HT1080 (cell line): ENCODE measurements around the gene LRRC56. TPM values are rescaled to one million over a fixed set of nuclear protein-coding genes. Genes with fewer than 3 reads are reported as not detected.

Experiments
- DNase-seq: peaks from one replicate; pipeline ENCODE4 v3.0.0-alpha.2; 2015; ENCODE audit warnings: low read depth
- total RNA-seq: library from RNA; depleted of rRNA; stranded (reverse); fragments of >200 nt; shearing (Covaris generic); gene quantifications from 2 replicates; pipeline ENCODE4 v1.2.3, GENCODE V29; 2014

LRRC56 gene
- total RNA-seq, 1 experiment from 2014 or later = not detected

DNA sequence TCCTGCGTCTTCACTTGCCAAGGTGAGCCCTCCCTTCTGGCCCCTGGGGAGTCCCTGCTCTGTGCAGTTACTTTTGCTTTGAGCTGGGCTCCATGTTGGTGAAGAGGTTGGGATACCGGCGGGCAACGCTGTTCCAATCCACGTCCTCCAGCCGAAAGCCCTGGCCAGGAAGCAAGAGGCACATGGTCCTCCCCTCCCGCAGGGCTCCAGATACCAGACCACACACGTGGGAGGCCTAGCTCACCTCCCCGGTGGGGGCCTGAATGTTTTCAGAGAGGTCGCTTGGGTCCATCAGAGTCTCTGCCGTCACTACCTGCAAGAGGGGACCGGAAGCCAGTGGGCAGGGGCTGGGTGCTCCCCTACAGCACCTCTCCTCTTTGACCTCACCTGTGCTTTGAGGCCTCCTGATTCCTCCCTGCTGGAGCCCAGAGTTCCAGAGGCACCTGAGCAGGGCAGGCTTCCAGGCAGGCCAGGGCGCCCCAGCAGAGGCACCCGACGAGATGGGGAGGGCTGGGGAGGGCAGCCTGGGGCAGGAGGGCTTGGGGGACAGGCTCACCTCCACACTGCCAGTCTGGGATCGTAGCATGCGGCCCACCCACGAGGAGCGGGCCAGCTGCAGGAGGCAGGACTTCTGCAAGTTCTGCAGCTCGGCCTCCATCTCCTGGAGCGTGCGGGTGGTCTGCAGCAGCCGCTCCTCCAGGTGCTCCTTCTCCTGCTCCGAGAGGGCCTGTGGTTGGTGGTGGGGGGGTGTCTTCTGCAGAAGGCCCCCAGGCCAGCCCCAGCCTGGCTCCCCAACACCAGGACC lies 20.2 kb downstream of the LRRC56 start:
- no peak for DNase-seq

DNA sequence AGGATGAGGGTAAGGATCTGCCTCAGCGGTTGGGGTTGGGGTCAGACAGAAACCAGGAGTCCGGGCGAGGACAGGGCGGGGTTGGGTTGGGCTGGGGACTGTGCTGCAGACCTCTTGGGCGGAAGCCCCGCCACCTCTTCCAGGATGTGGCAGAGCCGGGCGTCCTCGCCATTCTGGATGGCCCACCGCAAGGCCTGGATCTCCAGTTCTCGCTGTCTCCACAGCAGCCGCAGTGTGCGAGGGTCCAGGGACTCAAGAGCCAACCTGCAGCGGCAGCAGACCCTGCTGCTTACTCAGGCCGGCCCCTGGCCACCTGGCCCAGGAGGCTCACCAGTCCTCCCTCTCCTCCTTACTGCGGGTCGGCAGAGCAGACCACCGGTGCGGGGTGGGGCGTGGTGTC lies 21.2 kb downstream of the LRRC56 start:
- no peak for DNase-seq

DNA sequence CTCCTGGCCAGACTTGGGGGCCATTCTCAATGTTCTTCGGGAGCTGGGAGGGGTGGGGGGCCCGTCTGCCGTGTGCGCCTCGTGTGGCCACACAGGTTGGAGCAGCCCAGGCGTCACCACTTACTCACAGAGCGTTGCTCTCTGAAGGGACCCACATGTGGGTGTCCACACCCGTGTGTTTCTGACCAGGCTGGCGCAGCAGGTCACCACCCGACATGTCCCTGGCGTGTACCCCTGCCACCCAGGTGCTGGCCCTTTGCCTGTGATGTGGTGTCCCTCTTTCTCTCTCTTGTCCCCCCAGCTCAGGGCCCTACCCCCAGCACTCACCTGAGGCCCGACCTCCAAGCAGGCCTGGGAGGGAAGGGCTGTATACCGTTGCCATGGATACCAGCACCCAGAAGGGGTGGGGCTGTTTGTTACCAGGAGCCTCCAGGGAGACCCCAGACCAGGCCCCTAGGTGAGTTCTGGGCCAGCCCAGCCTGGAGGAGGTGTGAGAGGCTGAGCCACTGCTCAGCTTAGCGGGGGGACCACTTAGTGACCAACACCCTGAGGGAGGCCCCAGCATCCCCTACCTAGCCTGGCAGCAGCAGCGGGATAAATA lies 21.8 kb downstream of the LRRC56 start:
- DNase-seq = no peak

DNA sequence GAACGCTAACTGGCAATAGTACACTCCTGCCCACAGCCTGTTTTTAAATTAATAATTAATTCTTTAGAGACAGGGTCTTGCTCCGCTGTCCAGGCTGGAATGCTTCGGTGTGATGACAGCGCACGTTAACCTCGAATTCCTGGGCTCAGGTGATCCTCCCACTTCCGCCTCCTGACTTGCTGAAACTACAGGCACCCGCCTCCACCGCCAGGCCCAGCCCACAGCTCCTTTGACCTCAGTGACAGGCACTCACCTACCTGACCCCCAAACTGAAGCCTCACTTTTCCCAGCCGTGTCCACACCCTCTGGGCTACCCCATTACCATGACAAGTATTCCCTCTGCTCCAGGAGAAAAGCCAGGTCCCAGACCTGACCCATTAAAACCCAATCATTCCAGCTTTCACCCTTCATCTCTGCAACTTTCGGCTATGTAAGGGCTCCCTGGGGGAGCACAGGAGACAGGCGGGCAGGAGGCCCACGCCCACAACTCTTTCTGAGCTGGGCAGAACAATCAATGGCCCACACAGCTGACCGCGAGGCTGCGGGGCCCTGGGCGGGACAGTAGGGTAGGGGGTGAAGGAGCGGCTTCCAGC lies 22.5 kb downstream of the LRRC56 start:
- no peak for DNase-seq

DNA sequence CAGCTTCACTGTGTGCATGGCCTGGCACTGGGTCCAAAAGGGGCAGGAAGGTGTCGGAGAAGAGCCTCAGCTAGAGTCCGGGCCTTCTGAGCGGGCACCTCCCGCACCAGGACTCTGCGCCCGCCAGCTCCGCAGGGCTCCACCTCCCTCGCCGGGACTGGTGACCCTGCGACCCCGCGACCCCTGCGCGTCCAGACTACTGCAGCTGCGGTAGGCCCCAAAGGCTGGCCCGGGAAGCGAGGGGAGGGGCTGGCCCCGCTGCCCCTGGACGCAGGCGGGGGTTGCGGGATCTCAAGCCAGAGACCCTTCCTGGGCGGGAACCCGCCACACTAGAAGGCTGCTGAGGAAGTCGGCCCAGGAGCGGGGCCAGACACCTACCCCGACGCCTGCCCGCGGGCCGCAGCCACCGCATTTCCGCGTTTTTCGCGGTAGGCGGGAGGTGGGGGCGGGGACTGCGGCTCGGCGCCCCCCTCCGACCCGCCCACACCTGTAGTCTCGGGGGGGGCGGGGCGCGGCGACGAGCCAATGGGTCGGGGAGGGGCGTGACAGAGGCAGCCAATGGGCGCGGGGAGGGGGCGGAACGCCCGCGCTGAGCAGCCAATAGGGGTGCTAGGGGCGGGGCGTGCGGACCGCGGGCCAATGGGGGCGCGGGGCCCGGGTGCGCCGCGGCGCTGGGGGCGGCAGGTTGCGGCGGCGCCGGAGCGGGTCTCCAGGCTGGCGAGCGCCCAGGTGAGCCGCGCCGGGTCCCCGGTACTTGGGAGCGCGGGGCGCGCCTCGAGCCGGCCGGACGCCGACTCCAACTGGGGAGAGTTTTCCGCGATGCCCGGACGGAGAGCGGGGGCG lies 23.2 kb downstream of the LRRC56 start, which contains the start of the genes LMNTD2 and RASSF7:
Gene LMNTD2 (minus strand): TSS at position 434 of the 843 bp plus-strand sequence. CDS start 22 bp downstream, at position 412.
Gene RASSF7 (plus strand): TSS at position 666 of the 843 bp plus-strand sequence. CDS start 799 bp downstream, outside the sequence.
- DNase-seq = peak; percentile 47

DNA sequence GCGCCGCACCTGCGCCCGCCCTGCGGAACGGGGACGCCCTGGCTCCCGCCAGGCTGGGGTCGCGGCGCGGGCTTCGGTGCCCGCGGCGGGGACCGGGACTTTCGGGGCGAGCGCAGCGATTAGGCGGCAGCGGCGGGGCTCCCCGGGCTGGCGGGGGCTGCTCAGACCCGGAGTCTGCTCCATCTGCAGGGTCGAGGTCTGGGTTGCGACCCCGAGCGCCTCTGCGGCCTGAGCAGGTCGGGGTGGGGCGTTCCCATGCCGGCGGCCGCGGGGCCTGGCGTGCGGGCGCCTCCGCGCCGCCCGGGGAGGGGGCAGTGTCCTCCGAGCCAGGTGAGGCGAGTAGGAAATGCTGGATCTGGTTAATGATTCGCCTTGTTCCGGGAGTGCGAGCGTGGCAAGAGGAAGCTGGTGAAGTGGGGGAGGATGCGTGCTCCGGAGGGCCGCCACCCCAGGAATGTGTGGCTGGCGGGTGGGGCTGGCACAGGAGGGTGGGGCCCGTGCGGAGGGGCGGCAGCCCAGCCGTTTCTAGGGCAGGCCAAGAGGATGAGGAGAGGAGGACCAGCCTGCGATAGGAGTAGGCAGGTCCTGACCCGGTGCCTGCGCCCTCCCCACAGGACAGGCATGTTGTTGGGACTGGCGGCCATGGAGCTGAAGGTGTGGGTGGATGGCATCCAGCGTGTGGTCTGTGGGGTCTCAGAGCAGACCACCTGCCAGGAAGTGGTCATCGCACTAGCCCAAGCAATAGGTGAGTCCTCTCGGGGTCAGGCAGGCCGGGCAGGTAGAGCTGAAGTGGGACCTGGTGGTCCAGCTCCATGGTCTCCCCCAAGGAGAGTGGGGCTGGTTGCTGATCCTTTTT lies 24.0 kb downstream of the LRRC56 start:
- peak; percentile 41 for DNase-seq

DNA sequence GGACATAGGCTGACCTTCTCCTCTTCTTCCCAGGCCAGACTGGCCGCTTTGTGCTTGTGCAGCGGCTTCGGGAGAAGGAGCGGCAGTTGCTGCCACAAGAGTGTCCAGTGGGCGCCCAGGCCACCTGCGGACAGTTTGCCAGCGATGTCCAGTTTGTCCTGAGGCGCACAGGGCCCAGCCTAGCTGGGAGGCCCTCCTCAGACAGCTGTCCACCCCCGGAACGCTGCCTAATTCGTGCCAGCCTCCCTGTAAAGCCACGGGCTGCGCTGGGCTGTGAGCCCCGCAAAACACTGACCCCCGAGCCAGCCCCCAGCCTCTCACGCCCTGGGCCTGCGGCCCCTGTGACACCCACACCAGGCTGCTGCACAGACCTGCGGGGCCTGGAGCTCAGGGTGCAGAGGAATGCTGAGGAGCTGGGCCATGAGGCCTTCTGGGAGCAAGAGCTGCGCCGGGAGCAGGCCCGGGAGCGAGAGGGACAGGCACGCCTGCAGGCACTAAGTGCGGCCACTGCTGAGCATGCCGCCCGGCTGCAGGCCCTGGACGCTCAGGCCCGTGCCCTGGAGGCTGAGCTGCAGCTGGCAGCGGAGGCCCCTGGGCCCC lies 24.8 kb downstream of the LRRC56 start:
- DNase-seq = no peak

DNA sequence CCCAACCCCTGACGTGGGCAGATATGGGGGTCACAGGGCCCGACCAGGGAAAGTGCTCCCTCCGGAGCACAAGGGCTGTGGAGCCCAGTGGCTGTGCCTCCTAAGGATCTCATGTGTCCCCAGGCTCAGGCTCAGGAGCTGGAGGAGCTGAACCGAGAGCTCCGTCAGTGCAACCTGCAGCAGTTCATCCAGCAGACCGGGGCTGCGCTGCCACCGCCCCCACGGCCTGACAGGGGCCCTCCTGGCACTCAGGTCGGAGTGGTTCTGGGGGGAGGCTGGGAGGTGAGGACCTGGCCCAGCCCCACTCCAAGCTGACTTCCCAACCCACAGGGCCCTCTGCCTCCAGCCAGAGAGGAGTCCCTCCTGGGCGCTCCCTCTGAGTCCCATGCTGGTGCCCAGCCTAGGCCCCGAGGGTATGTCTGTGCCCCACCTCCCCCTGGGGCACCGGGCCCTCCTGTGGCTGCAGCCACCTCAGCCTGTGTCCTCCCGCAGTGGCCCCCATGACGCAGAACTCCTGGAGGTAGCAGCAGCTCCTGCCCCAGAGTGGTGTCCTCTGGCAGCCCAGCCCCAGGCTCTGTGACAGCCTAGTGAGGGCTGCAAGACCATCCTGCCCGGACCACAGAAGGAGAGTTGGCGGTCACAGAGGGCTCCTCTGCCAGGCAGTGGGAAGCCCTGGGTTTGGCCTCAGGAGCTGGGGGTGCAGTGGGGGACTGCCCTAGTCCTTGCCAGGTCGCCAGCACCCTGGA lies 25.9 kb downstream of the LRRC56 start:
- DNase-seq = no peak

DNA sequence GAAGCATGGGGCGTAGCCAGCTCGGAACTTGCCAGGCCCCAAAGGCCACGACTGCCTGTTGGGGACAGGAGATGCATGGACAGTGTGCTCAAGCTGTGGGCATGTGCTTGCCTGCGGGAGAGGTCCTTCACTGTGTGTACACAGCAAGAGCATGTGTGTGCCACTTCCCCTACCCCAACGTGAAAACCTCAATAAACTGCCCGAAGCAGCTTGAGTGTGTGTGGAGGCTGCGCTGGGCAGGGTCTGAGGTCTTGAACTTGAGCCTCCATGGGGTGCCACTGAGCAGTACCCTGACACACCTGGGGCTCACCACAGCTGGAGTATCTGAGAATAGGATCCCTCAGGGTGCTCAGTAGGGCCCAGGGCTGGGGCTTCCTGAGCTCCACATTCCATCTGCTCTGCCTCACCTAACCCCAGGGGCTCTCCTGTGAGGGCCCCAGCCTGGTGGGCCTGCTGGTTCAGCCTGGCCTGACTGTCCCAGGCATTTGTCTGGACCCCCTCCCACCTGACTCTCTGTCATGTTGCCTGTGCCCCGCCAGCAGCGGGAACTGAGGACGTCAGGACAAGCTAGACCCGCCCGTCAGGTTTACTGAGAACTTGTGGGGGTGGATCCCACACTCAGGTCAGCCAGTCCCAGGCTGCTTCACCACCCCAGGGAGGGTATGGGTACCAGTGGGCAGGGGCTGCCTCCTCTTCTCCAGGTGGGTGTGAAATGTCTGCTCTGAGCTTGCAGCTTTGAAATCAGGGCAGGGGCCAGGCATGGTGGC lies 26.7 kb downstream of the LRRC56 start:
- DNase-seq = no peak

DNA sequence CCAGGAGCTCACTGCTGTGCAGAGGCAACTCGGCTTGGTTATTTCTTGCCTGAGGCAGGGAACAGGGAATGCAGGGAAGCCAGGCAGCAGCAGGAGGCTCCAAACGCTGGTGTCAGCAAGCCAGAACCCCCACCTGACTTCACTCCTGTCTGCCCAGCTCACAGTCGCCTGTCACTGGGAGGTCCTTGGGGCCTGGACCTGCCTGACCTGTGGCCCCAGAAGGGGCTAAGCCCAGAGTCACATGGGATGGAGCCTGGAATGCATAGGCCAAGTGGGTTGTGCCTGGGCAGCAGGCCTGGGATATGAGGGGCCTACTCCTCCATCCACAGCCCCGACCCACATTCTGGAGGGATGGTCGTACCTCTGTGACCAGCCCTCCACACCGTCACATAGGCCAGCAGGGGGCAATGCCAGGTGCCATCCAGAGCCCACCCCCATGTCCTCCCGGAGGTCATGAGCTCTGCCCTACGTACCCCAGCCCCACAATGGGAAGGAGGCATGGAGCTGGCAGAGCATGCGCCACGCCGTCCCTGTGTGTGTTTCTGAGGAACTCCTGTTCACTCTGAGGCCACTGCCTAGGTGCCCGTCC lies 28.7 kb downstream of the LRRC56 start:
- DNase-seq = no peak

DNA sequence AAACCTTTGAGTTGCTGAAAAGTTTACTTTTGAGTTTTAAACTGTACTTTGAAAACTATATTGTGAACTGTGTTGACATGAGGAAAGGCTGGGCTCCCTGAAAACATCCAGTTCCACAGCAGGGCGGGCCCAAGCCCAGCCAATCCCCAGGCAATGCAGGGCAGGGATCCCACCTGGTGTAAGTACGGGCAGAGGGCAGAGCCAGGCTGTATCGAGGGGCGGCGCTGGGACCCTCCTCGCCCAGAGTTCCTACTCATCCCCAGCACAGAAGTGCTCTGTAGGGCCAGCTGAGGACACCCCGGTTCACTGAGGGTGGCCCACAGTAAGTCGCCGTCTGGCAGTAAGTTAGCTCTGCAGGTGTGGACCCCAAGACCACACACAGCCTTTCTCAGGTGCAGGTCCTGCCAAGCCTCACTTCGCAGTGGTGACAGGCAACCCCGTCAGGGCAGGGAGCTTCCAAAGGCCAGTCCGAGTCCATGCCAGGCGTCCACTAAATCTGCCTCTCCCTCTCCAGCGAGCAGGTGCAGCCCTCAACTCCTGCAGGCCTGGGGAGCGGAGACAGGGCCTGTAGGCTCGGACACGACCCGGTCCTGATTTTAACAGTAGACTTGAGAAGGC lies 29.8 kb downstream of the LRRC56 start:
- no peak for DNase-seq

DNA sequence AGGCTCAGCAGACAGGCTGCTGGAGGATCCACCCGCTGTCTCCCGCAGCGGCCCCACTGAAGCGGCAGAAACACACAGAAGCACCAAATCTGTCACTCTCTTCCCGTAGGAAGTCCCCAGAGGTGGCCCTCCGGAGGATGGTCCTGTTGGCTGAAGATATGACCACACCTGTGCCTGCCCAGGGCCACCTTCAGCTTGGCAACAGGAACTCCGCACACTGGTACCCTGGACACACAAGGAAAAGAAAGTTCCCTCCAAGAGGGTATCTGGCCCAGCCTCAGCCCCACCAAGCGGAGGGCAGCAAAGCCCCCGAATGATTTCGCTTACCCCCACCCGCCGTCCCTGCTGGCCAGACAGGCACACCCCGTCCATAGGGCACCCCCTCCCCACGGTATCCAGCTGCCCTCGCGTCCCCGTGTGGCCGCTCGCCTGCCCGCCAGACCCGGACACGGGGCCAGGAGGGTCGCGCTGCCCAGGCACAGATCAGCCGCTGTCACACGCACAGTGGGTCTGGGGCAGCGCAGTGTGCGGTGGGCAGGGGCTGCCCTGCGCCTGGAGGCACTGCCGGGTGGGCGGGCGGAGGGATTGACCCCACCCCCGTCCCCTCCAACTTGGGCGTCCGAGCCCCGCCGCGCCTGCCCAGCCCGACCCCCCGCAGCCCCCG lies 30.4 kb downstream of the LRRC56 start:
- DNase-seq = no peak

DNA sequence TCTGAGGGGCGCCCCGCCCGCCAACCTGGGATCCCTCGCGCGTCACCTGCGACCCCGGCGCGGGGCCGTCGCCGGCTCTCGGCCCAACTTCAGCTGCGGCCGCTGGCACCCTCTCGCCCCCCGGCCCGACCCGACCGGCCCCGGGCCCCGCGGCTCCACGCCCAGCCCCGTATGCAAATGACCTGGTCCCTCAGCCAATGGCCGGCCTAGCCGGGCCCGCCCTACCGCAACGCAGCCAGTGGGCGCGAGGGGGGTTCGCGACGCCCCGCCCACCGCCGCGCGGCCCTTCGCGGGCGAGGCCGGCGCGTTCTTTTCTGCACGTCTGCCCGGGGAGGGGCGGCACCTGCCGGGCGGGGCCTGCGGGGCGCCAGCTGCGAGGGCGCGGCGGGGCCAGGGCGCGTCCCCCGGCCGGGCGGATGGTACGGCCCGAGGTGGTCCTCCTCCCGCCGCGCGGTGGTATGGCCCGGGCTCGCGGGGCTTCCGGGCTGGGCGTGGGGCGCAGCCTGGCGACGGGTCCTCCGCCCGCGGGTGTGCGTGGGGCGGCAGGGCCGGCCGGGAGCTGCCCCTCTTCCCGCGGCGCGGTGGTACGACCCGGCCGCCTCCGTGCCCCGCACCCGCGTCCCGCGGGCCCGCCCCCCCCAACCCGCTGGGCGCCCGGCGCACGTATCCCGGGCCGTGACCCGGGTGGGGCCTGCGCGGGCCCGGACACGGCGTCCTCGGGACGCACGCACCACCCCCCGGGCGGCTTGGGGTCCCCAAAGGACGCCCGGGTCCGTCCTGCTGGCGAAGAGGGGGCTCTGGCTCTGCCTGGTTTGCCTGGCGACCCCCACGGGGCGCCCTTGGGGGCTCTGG lies 31.2 kb downstream of the LRRC56 start:
- DNase-seq = peak; percentile 91

DNA sequence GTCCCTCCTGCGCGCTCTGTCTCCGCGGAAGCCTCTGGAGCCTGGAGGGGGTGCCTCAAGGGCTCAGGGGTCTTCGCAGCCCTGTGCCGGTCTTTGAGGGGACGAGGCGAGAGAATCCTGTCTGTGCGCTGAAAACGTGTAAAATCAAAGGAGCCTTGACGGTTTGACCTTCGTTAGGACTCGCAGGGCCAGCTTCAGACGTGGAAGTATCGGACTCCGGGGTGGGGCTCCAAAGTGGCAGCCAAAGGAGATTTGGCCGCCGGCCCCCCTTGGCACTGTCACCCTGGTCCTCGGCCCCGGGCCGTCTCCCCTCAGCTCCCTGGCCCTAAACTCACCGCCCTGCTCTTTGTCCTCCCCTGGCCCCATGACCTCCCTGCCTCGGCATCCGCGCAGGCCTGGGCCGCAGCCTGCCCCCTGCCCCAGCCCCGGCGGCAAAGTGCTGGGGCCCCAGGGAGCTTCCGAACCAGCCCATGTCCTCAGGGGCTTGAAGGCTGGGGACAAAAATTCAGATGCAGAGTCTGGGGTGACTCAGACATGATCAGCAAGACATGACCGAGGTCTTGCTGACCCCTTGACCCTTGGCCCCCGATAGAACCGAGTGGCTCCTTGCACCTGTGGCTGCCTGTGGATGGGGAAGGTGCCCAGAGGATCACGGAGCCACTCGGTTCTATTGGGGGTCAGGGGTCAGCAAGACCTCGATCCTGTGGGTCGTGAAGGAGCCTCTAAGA lies 32.0 kb downstream of the LRRC56 start:
- DNase-seq = no peak

DNA sequence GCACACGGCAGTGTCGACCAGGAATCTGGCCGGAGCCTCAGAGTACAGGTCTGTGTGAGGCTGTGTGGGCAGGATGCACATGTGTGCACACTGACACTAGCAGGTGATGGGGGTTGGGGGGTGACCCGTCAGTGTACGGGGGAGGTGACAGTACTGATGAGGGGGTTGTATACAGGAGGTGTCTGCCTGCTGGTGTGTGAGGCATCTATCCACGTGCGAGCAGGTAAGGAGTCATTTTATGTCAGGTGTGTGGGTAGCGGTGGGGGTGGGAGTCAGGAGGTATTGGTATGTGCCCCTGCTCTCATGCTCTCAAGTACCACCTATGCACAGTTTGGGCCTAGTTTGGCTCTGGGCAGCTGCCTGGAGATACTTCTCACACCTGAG lies 34.5 kb downstream of the LRRC56 start:
- no peak for DNase-seq
